ENCODE measurements around the gene RASGRP3.

RASGRP3 gene

GRCh38 chr2:33529771-33530481 lies 53.5 kb downstream of the RASGRP3 start:
- no peak for DNase-seq

- no peak for DNase-seq
Observed at GRCh38 chr2:33530690-33531548, 54.5 kb downstream of the RASGRP3 start.

GRCh38 chr2:33531549-33532059 lies 55.2 kb downstream of the RASGRP3 start:
- no peak for DNase-seq

- no peak for DNase-seq
Observed at GRCh38 chr2:33532146-33532545, 55.7 kb downstream of the RASGRP3 start.

GRCh38 chr2:33532966-33533365 lies 56.5 kb downstream of the RASGRP3 start:
- DNase-seq = no peak

- no peak for DNase-seq
Observed at GRCh38 chr2:33535421-33535820, 59.0 kb downstream of the RASGRP3 start.

- no peak for DNase-seq
Observed at GRCh38 chr2:33541243-33541642, 64.8 kb downstream of the RASGRP3 start.

GRCh38 chr2:33550206-33550605 lies 73.8 kb downstream of the RASGRP3 start:
- no peak for DNase-seq

- no peak for DNase-seq
Observed at GRCh38 chr2:33552758-33553461, 76.5 kb downstream of the RASGRP3 start.

- DNase-seq = no peak
Observed at GRCh38 chr2:33555681-33556080, 79.2 kb downstream of the RASGRP3 start.

- no peak for DNase-seq
Observed at GRCh38 chr2:33559328-33559727, 82.9 kb downstream of the RASGRP3 start.

GRCh38 chr2:33560017-33560416 lies 83.6 kb downstream of the RASGRP3 start:
- no peak for DNase-seq

- DNase-seq = no peak
Observed at GRCh38 chr2:33561872-33562271, 85.4 kb downstream of the RASGRP3 start.

- no peak for DNase-seq
Observed at GRCh38 chr2:33570681-33571080, 94.2 kb downstream of the RASGRP3 start.

GRCh38 chr2:33573657-33574056 lies 97.2 kb downstream of the RASGRP3 start:
- DNase-seq = no peak

GRCh38 chr2:33577084-33577483 lies 100.6 kb downstream of the RASGRP3 start:
- no peak for DNase-seq

- DNase-seq = no peak
Observed at GRCh38 chr2:33577668-33578067, 101.2 kb downstream of the RASGRP3 start.

- no peak for DNase-seq
Observed at GRCh38 chr2:33579227-33579626, 102.8 kb downstream of the RASGRP3 start.

- no peak for DNase-seq
Observed at GRCh38 chr2:33581872-33582271, 105.4 kb downstream of the RASGRP3 start.

- DNase-seq = no peak
Observed at GRCh38 chr2:33583194-33583938, 106.9 kb downstream of the RASGRP3 start.

GRCh38 chr2:33586766-33587165 lies 110.3 kb downstream of the RASGRP3 start:
- no peak for DNase-seq

GRCh38 chr2:33588232-33588631 lies 111.8 kb downstream of the RASGRP3 start:
- DNase-seq = no peak

- no peak for DNase-seq
Observed at GRCh38 chr2:33589444-33589843, 113.0 kb downstream of the RASGRP3 start.
